ENCODE measurements around the gene MMP24.
A peak's percentile ranks its signal among the peaks of the same experiment; 100 is the strongest.

MMP24 gene

GRCh38 chr20:35293303-35294292 lies 67.1 kb downstream of the MMP24 start:
- no peak for DNase-seq (ENCODE audit: low read depth in 2 of 2)

- DNase-seq (ENCODE audit: low read depth in 2 of 2), result no peak
These were observed 67.8 kb downstream of the MMP24 start for GRCh38 chr20:35294293-35294685.

GRCh38 chr20:35295058-35295457 lies 68.6 kb downstream of the MMP24 start:
- DNase-seq (ENCODE audit: low read depth in 2 of 2), result no peak

- no peak for DNase-seq (ENCODE audit: low read depth in 2 of 2)
These were observed 69.2 kb downstream of the MMP24 start for GRCh38 chr20:35295674-35296073.

- DNase-seq (ENCODE audit: low read depth in 2 of 2), result no peak
These were observed 69.6 kb downstream of the MMP24 start for GRCh38 chr20:35296101-35296554.

GRCh38 chr20:35297155-35297554 lies 70.7 kb downstream of the MMP24 start:
- no peak for DNase-seq (ENCODE audit: low read depth in 2 of 2)

GRCh38 chr20:35297740-35298139 lies 71.2 kb downstream of the MMP24 start:
- no peak for DNase-seq (ENCODE audit: low read depth in 2 of 2)

- no peak for DNase-seq (ENCODE audit: low read depth in 2 of 2)
These were observed 71.8 kb downstream of the MMP24 start for GRCh38 chr20:35298264-35298663.

- DNase-seq (ENCODE audit: low read depth in 2 of 2), result no peak
These were observed 73.3 kb downstream of the MMP24 start for GRCh38 chr20:35299780-35300179.

- no peak for DNase-seq (ENCODE audit: low read depth in 2 of 2)
These were observed 74.2 kb downstream of the MMP24 start for GRCh38 chr20:35300469-35301262.

- DNase-seq (ENCODE audit: low read depth in 2 of 2), result no peak
These were observed 74.9 kb downstream of the MMP24 start for GRCh38 chr20:35301426-35301825.

GRCh38 chr20:35302421-35303335 lies 76.2 kb downstream of the MMP24 start:
- peak in 1 of 2 experiments; percentile 64 for DNase-seq (ENCODE audit: low read depth in 2 of 2)

GRCh38 chr20:35303382-35303734 lies 76.9 kb downstream of the MMP24 start:
- DNase-seq (ENCODE audit: low read depth in 2 of 2), result no peak

- peak; percentile 80 to 81 for DNase-seq (ENCODE audit: low read depth in 2 of 2)
These were observed 77.4 kb downstream of the MMP24 start for GRCh38 chr20:35303735-35304491.

- no peak for DNase-seq (ENCODE audit: low read depth in 2 of 2)
These were observed 78.5 kb downstream of the MMP24 start for GRCh38 chr20:35304956-35305355.

- peak; percentile 97 to 98 for DNase-seq (ENCODE audit: low read depth in 2 of 2)
These were observed 79.4 kb downstream of the MMP24 start for GRCh38 chr20:35305682-35306556.

- peak in 1 of 2 experiments; percentile 53 for DNase-seq (ENCODE audit: low read depth in 2 of 2)
These were observed 80.5 kb downstream of the MMP24 start for GRCh38 chr20:35306931-35307517.

GRCh38 chr20:35307666-35308653 lies 81.5 kb downstream of the MMP24 start:
- DNase-seq (ENCODE audit: low read depth in 2 of 2), result no peak
